ENCODE data around the gene NUAK2.

NUAK2 gene

GRCh38 chr1:205274041-205274691 is 47.4 kb downstream of the NUAK2 start:
- DNase-seq (ENCODE audit: low read depth): no peak

- peak; percentile 75 for DNase-seq (ENCODE audit: low read depth)
Measured at GRCh38 chr1:205273551-205273982, 48.0 kb downstream of the NUAK2 start.

GRCh38 chr1:205272536-205272935 is 49.0 kb downstream of the NUAK2 start:
- DNase-seq (ENCODE audit: low read depth): no peak

- DNase-seq (ENCODE audit: low read depth): no peak
Measured at GRCh38 chr1:205271745-205272144, 49.8 kb downstream of the NUAK2 start.

GRCh38 chr1:205271277-205271676 is 50.3 kb downstream of the NUAK2 start:
- no peak for DNase-seq (ENCODE audit: low read depth)

- no peak for DNase-seq (ENCODE audit: low read depth)
Measured at GRCh38 chr1:205270764-205271163, 50.8 kb downstream of the NUAK2 start.

- no peak for DNase-seq (ENCODE audit: low read depth)
Measured at GRCh38 chr1:205270271-205270670, 51.3 kb downstream of the NUAK2 start.

- DNase-seq (ENCODE audit: low read depth): no peak
Measured at GRCh38 chr1:205269711-205270110, 51.8 kb downstream of the NUAK2 start.

GRCh38 chr1:205268846-205269680 is 52.5 kb downstream of the NUAK2 start:
- DNase-seq (ENCODE audit: low read depth): no peak

- no peak for DNase-seq (ENCODE audit: low read depth)
Measured at GRCh38 chr1:205267306-205267902, 54.1 kb downstream of the NUAK2 start.

GRCh38 chr1:205266611-205267305 is 54.8 kb downstream of the NUAK2 start:
- DNase-seq (ENCODE audit: low read depth): no peak

GRCh38 chr1:205263580-205264190 is 57.9 kb downstream of the NUAK2 start:
- DNase-seq (ENCODE audit: low read depth): no peak

GRCh38 chr1:205262731-205263171 is 58.8 kb downstream of the NUAK2 start:
- DNase-seq (ENCODE audit: low read depth): no peak

GRCh38 chr1:205261946-205262691 is 59.4 kb downstream of the NUAK2 start:
- DNase-seq (ENCODE audit: low read depth): no peak

- no peak for DNase-seq (ENCODE audit: low read depth)
Measured at GRCh38 chr1:205260948-205261732, 60.4 kb downstream of the NUAK2 start.

GRCh38 chr1:205259998-205260397 is 61.5 kb downstream of the NUAK2 start:
- DNase-seq (ENCODE audit: low read depth): no peak

- no peak for DNase-seq (ENCODE audit: low read depth)
Measured at GRCh38 chr1:205259324-205259832, 62.2 kb downstream of the NUAK2 start.

GRCh38 chr1:205258719-205259118 is 62.8 kb downstream of the NUAK2 start:
- DNase-seq (ENCODE audit: low read depth): no peak

- DNase-seq (ENCODE audit: low read depth): no peak
Measured at GRCh38 chr1:205258261-205258691, 63.3 kb downstream of the NUAK2 start.

- DNase-seq (ENCODE audit: low read depth): no peak
Measured at GRCh38 chr1:205257735-205258134, 63.8 kb downstream of the NUAK2 start.

Measured in activated T-cell treated with anti-CD3 and anti-CD28 coated beads for 24 hours (primary cell).